T follicular helper cell (primary cell): ENCODE measurements around the gene TGIF1.
"Not testable (repeated sequence)": the region's sequence is repeated elsewhere in the genome, so short reads cannot be mapped to it uniquely, and the experiment has no call there.

ENCODE experiments used
- DNase-seq: peaks from one replicate; pipeline ENCODE4 v3.0.0-alpha.2; 2020; ENCODE audit warnings: low read depth

The TGIF1 gene

GRCh38 chr18:3455907-3456685 is 6.1 kb downstream of the TGIF1 start:
- DNase-seq = no peak

- no peak for DNase-seq
Measured at GRCh38 chr18:3456686-3457069, 6.7 kb downstream of the TGIF1 start.

DNA sequence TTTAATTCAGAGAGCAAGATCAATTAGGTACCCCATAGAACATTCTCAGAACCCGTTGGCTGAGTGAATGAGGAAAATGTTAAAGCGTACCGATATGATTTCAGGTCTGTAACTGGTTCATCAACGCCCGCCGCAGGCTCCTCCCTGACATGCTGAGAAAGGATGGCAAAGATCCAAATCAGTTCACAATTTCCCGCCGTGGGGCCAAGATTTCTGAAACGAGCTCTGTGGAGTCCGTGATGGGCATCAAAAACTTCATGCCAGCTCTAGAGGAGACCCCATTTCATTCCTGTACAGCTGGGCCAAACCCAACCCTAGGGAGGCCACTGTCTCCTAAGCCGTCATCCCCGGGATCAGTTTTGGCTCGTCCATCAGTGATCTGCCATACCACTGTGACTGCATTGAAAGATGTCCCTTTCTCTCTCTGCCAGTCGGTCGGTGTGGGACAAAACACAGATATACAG is 7.3 kb downstream of the TGIF1 start:
- no peak for DNase-seq

- no peak for DNase-seq
Measured at GRCh38 chr18:3458378-3458777, 8.4 kb downstream of the TGIF1 start.

- no peak for DNase-seq
Measured at GRCh38 chr18:3458952-3459853, 9.2 kb downstream of the TGIF1 start.

DNA sequence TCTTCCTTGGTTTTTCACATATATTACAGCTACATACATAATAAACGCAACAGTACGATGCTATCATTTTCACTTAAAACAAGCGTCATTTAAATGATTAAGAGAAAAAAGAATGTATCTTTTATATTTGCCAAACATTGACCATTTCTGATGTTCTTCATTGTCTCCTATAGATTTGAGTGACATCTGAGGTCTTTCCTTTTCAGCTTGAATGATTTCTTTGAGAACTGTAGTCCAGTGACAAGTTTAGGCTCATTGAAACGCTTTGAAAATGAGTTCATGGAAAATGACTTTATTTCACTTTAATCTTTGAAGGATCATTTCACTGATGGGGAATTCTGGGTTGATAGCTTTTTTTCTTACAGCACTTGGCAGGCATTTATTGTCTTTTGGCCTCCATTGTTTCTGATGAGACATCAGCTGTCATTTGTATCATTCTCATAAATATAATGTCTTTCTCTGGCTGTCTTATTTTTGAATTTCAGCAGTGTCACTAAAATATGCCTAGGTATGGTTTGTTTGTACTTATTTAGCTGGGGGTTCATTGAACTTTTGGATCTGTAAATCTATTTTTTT is 10.9 kb downstream of the TGIF1 start:
- no peak for DNase-seq

DNA sequence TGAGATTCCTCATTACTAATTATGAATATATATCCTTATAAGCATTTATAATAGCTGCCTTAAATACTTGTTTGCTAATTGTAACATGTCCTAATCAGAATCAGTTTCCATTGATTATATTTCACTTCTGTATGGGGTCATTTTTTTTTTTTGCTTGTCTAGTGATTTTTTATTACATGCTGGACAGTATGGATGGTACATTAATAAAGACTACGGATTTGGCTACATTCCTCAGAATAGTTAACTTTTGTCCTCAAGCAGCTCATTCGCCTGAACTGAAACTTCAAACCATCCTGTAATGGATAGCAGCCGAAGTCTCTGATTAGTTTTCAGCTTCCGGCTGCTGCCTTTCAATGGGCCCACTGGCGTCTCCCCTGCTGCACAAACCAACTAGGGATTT is 11.7 kb downstream of the TGIF1 start:
- no peak for DNase-seq

DNA sequence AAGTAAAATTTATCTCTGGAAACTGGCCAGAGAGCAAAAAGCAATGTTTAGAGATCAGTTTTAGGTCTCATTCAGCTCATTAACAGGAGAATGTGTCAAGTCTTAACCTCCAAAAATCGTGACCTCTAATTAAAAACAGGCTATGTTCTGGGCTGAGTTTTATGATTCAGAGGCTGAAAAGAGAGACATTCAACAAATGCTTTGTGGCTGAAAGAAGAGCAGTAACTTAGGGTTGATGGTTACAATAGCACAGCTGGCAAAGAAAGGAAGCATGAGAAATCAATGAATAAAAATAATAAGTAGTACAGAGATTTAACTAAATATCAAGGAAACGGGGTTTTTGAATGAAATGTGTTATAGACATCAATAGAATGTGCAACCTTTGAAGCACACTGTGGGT is 13.1 kb downstream of the TGIF1 start:
- DNase-seq = no peak

DNA sequence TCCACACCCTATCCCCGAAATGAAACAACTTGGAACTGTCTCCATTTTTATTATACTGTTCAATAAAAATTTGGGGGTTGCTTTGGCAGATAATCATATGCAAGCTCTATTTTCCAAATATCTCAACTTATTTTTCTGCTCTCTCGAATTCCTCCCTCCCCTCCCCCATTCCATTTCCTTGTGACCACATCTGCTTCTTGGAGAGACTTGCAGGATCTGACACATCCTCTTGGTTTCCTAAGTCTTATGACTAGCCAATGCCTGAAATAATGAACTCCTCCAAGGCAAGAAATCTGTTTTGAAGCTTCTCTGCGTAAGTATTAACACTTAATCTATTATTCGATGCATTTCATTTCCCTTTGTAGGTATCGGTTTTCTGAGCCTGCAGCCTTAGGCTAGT is 16.1 kb downstream of the TGIF1 start:
- no peak for DNase-seq

DNA sequence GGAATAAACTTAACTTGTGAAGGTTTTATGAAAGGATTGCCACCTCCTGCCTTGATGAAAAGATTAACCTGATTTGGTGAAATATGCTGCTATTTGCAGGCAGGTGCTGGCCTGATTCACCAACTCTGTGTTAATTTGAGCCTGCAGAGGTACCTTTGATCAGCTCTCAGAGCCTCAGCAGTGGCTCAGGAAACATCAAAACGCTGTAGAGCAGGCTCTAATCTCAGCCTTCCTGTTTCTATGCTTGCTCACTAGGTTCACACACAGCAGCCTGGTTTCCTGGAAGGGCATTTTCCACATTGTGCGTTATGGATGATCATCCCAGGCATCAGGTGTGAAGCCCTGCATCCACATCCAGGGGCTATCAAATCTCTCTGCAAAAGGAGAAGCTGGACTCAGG is 16.9 kb downstream of the TGIF1 start:
- peak; percentile 3 for DNase-seq

DNA sequence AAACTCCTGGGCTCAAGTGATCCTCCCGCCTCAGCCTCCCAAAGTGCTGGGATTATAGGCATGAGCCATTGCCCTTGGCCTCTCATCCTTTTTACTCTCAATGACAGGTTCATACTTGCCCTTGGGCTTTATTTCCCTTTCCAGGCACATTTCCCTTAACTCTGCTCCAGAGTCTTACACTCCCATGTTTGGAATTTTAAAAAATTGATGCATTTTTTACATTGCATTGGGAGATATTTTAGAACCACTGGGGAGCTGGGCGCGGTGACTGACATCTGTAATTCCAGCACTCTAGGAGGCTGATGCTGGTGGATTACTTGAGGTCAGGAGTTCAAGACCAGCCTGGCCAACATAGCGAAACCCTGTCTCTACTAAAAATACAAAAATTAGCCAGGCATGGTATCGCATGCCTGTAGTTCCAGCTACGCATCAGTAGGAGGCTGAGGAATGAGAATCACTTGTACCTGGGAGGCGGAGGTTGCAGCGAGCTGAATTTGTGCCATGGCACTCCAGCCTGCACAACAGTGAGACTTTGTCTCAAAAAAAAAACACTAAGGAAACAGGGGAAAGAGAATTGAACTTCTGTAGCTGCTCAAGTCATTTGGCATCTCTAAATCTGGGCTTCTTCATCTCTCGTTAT is 18.2 kb downstream of the TGIF1 start:
- DNase-seq = no peak

GRCh38 chr18:3468833-3469232 is 18.9 kb downstream of the TGIF1 start:
- no peak for DNase-seq

DNA sequence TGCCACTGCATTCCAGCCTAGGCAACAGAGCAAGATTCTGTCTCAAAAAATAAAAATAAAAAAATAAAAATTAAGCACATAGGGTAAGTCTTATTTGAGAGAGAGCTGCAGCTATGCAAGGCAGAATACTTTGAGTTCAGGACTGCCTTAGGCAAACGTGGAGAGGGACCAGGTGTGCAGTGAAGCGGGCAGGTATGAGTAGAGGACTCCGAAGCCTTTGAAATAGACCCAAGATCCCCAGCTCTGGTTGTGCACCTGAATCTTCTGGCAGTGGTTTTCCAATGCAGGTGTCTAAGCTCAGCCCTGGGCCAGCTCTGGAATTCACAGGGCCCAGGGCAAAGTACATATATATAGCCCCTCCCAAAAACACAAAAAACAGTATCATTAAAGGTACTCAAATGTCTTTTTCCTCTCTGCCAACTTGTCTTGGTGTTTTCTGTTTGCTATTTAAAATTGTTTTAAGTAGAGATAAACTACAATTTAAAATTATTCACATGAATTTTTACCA is 21.2 kb downstream of the TGIF1 start:
- no peak for DNase-seq

DNA sequence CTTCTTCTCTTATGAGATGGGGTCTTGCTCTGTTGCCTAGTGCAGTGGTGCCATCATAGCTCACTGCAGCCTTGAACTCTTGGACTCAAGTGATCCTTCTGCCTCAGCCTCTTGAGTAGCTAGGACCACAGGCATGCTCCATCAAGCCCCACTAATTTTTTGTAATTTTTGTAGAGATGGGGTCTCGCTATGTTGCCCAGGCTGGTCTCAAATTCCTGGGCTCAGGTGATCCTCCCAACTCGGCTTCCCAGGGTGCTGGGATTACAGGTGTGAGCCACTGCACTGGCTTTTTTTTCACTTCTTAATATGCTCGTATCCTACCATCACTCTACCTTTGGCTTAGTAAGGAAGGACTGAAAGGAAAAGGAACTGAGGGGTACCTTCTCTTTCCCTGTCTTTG is 22.1 kb downstream of the TGIF1 start:
- not testable (repeated sequence) for DNase-seq

- no peak for DNase-seq
Measured at GRCh38 chr18:3472681-3473544, 22.9 kb downstream of the TGIF1 start.

DNA sequence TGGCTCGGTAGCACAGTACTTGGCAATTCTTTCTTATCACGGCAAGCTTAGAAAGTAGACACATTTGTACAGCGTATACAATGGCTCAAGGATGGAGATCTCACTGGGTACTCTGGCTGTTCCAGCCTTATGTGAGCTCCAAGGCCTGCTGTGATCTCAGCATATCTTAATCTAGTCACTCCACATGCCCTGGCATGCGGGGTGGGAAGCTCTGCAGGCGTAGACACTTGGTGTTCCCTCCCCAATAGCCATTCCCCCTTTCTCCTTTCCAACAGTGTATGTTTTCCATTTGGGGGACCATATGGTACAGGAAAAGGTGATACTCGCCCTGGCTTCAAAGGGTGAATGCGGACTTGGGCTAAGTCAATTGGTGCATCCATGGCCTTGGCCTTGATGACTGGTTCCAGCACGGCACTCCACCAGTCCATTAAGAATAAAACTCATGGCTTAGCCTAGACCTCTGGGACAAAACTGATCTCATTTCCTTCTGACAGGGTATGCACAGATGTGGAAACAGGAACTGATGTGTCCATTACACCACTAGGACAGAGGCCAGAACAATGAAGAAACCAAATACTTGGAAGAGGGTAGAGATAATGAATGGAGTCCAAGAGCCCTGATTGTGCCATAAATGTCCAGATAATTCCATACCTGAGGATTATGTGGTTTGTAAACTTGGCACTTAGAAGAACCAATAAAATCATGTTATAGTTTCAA is 28.4 kb downstream of the TGIF1 start:
- no peak for DNase-seq

- no peak for DNase-seq
Measured at GRCh38 chr18:3479978-3480509, 30.1 kb downstream of the TGIF1 start.

- no peak for DNase-seq
Measured at GRCh38 chr18:3480827-3481573, 31.0 kb downstream of the TGIF1 start.

DNA sequence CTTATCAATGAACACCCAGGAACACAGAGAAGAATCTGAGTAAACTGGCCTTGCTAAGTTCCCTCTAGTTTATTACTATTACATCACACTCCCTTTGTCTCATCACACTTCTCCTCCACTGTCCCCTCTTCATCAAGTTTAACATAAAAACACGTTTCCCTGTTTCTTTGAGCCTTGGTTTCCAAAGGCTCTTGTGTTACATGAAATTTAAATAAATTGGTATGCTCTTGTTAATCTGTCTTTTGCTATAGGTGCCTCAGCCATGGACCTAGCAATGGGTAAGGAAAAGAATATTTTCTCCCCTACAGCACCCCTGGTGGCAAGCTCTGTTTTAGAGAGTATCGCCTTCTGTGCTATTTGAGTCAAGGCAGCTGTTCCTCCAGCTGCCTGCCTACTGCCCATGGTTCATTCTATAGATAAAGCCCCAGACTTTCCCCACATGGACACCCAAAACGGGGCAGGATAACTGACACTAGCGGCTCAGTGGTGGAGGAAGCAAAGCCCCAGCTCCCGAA is 31.8 kb downstream of the TGIF1 start:
- no peak for DNase-seq
